Smooth muscle cell (in vitro differentiated cells): ENCODE measurements around the gene PACS1. TPM values are rescaled to one million over a fixed set of nuclear protein-coding genes. Genes with fewer than 3 reads are reported as not detected.
"Not testable (repeated sequence)": the region's sequence is repeated elsewhere in the genome, so short reads cannot be mapped to it uniquely, and the experiment has no call there.

Source experiments
- DNase-seq: peaks from one replicate; lab custom pipeline; 2025; ENCODE audit not compliant: unreplicated experiment; lab: John Stamatoyannopoulos, UW
- H2AFZ ChIP-seq: fragments of 200-600 bp; sonication (generic); 2 replicates; pipeline ENCODE4 v1.6.0; 2016; ENCODE audit warnings: antibody characterized with exemption, low read depth, mild to moderate bottlenecking
- H3F3A ChIP-seq: fragments of 200-600 bp; sonication (generic); 2 replicates; pipeline ENCODE4 v1.6.0; 2017; ENCODE audit warnings: antibody characterized with exemption, low read depth
- H3K27ac ChIP-seq: fragments of 200-600 bp; sonication (generic); 2 replicates; pipeline ENCODE4 v1.5.1; 2016; ENCODE audit warnings: low read depth, mild to moderate bottlenecking
- H3K27me3 ChIP-seq: fragments of 200-600 bp; sonication (generic); 2 replicates; pipeline ENCODE4 v1.6.1; 2016; ENCODE audit warnings: low read depth, mild to moderate bottlenecking
- H3K36me3 ChIP-seq: fragments of 200-600 bp; sonication (generic); 2 replicates; pipeline ENCODE4 v1.5.1; 2016; ENCODE audit warnings: low read depth
- H3K4me1 ChIP-seq: fragments of 200-600 bp; sonication (generic); 2 replicates; pipeline ENCODE4 v1.5.1; 2016; ENCODE audit warnings: low read depth
- H3K4me2 ChIP-seq: fragments of 200-600 bp; sonication (generic); 2 replicates; pipeline ENCODE4 v1.6.0; 2016; ENCODE audit warnings: mild to moderate bottlenecking
- H3K4me3 ChIP-seq: fragments of 200-600 bp; sonication (generic); 2 replicates; pipeline ENCODE4 v1.5.1; 2016; ENCODE audit warnings: mild to moderate bottlenecking
- H3K79me2 ChIP-seq: fragments of 200-600 bp; sonication (generic); 2 replicates; pipeline ENCODE4 v1.6.0; 2016; ENCODE audit warnings: low read depth, mild to moderate bottlenecking
- H3K9ac ChIP-seq: fragments of 200-600 bp; sonication (generic); 2 replicates; pipeline ENCODE4 v1.6.0; 2016; ENCODE audit warnings: low read depth
- H3K9me3 ChIP-seq: fragments of 200-600 bp; sonication (generic); replicated peaks from 2 replicates; pipeline ENCODE4 v1.5.1; 2016; ENCODE audit warnings: low read depth
- H4K20me1 ChIP-seq: fragments of 200-600 bp; sonication (generic); 2 replicates; pipeline ENCODE4 v1.6.0; 2016; ENCODE audit warnings: low read depth
- WGBS: methylation state at CpG from one replicate; pipeline ENCODE4 v1.1.7; 2016; ENCODE audit warnings: low lambda C conversion rate; 5-methylcytosine and 5-hydroxymethylcytosine counted together
- polyA plus RNA-seq: library from polyadenylated mRNA; unstranded; fragments of >200 nt; fragmentation: Nextera tagmentation; extraction: Ambion mirVana; gene quantifications from 2 replicates; pipeline ENCODE4 v1.2.1, GENCODE V29; 2016
- total RNA-seq: library from RNA; depleted of rRNA; stranded (reverse); fragments of >200 nt; gene quantifications from 2 replicates; pipeline ENCODE4 v1.2.3, GENCODE V29; 2014
- TF ChIP-seq, protein P1 (sequence below): fragments of 200-600 bp; sonication (generic); IDR thresholded peaks from 2 replicates; pipeline ENCODE4 v1.5.1; 2017; ENCODE audit warnings: borderline replicate concordance, mild to moderate bottlenecking, antibody characterized with exemption; ENCODE audit not compliant: insufficient read depth, poor library complexity, severe bottlenecking

PACS1 gene
- total and polyA plus RNA-seq, 2 experiments from 2014 or later, result 87.6 to 140 TPM

DNA sequence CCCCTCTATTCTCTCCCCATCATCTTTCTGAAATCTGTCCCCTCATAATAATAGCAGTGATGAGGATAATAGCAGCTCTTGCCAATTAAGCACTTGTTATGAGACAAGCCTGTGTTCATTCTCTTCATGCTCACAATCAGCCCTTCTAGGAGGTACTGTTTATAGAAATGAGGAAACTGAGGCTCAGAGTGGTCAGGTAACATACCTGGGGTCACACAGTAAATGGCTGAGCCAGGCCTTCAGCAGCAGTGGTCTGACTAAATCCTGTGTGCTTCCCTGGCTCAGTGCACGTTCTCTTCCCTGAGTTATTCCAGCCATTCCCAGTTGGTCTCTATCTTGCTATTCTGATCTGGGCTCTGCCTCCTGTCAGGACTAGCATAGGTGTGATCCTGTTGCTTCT lies 204.1 kb downstream of the PACS1 start:
- no peak overlapping the region for H3K4me2 ChIP-seq
- H3K27ac ChIP-seq, result no peak overlapping the region
- TF ChIP-seq, protein P1, sequence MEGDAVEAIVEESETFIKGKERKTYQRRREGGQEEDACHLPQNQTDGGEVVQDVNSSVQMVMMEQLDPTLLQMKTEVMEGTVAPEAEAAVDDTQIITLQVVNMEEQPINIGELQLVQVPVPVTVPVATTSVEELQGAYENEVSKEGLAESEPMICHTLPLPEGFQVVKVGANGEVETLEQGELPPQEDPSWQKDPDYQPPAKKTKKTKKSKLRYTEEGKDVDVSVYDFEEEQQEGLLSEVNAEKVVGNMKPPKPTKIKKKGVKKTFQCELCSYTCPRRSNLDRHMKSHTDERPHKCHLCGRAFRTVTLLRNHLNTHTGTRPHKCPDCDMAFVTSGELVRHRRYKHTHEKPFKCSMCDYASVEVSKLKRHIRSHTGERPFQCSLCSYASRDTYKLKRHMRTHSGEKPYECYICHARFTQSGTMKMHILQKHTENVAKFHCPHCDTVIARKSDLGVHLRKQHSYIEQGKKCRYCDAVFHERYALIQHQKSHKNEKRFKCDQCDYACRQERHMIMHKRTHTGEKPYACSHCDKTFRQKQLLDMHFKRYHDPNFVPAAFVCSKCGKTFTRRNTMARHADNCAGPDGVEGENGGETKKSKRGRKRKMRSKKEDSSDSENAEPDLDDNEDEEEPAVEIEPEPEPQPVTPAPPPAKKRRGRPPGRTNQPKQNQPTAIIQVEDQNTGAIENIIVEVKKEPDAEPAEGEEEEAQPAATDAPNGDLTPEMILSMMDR, result no peak
- no peak overlapping the region for H3K9ac ChIP-seq
- H3K27me3 ChIP-seq, result no peaks in the 10 kb centered on the region
- peaks cover 3% of the 10 kb centered on the region for H3K36me3 ChIP-seq
- no peak overlapping the region for H2AFZ ChIP-seq
- no peak overlapping the region for H3K4me3 ChIP-seq
- H4K20me1 ChIP-seq, result peaks cover 52% of the 10 kb centered on the region
- peaks cover 4% of the 10 kb centered on the region for H3K4me1 ChIP-seq
- no peaks in the 10 kb centered on the region for H3K9me3 ChIP-seq
- no peak for DNase-seq
- peaks cover 22% of the 10 kb centered on the region for H3K79me2 ChIP-seq
- 85% methylated on average over 1 of the region's 1 CpG for WGBS
- peaks cover 6% of the 10 kb centered on the region for H3F3A ChIP-seq

DNA sequence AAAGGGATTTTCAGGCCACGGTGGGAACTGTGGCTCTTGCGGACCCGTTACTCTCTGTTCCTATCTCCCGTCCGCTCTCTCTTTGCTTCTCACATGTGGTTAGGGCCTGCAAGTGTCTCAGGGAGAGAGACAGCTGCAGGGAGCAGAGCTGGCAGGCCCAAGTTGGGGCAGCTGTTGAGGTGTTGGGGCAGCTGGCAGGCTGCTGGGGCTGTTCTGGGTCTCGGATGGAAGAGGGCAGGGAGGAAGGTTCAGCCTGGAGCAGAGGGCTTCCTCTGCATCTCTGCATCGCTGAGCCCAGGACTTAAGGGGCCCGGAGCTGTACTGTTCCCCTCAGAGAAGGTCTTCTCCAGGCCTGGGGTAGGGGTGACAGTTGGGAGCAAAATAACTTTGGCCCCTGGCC lies 205.3 kb downstream of the PACS1 start:
- Histone ChIP-seq H4K20me1 (peaks cover 43% of the 10 kb centered on the region), H3K4me2 (no peak overlapping the region), H3K27ac (no peak overlapping the region), H3K9me3 (no peaks in the 10 kb centered on the region), H3K4me3 (no peak overlapping the region), H2AFZ (no peak overlapping the region), H3F3A (peaks cover 6% of the 10 kb centered on the region), H3K27me3 (no peaks in the 10 kb centered on the region), H3K4me1 (no peaks in the 10 kb centered on the region), H3K36me3 (peaks cover 3% of the 10 kb centered on the region), H3K9ac (no peak overlapping the region), H3K79me2 (peaks cover 10% of the 10 kb centered on the region)
- no peak for DNase-seq
- WGBS, result 94% methylated on average over 8 of the region's 8 CpGs
- TF ChIP-seq, protein P1, result no peak

DNA sequence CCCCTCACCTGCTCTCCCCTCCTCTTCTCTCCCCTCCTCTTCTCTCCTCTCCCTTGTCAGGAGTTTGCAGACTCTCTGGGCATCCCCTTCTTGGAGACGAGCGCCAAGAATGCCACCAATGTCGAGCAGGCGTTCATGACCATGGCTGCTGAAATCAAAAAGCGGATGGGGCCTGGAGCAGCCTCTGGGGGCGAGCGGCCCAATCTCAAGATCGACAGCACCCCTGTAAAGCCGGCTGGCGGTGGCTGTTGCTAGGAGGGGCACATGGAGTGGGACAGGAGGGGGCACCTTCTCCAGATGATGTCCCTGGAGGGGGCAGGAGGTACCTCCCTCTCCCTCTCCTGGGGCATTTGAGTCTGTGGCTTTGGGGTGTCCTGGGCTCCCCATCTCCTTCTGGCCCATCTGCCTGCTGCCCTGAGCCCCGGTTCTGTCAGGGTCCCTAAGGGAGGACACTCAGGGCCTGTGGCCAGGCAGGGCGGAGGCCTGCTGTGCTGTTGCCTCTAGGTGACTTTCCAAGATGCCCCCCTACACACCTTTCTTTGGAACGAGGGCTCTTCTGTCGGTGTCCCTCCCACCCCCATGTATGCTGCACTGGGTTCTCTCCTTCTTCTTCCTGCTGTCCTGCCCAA lies 206.0 kb downstream of the PACS1 start:
- TF ChIP-seq, protein P1, result no peak
- WGBS, result 96% methylated on average over 14 of the region's 14 CpGs
- Histone ChIP-seq H3K9ac (no peak overlapping the region), H3K4me3 (no peak overlapping the region), H3K4me2 (no peak overlapping the region), H4K20me1 (peaks cover 36% of the 10 kb centered on the region), H3K79me2 (peaks cover 5% of the 10 kb centered on the region), H3K27me3 (no peaks in the 10 kb centered on the region), H3K27ac (no peak overlapping the region), H2AFZ (no peak overlapping the region), H3K9me3 (no peaks in the 10 kb centered on the region), H3K36me3 (peaks cover 3% of the 10 kb centered on the region), H3K4me1 (no peaks in the 10 kb centered on the region), H3F3A (peaks cover 6% of the 10 kb centered on the region)
- DNase-seq, result no peak

DNA sequence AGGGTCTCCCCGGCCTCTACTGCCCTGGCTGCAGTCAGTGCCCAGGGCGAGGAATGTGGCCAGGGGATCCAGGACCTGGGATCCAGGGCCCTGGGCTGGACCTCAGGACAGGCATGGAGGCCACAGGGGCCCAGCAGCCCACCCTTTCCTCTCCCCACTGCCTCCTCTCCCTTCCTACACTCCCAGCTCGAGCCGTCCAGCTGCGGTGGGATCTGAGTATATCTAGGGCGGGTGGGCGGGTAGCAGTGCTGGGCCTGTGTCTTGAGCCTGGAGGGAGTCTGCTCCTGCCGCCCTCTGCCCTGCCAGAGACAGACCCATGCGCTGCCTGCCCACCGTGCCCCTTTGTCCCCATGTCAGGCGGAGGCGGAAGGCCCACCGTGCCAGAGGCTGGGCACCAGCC lies 206.5 kb downstream of the PACS1 start:
- H3K36me3 ChIP-seq, H3K9ac ChIP-seq, H3K79me2 ChIP-seq: not testable (repeated sequence)

DNA sequence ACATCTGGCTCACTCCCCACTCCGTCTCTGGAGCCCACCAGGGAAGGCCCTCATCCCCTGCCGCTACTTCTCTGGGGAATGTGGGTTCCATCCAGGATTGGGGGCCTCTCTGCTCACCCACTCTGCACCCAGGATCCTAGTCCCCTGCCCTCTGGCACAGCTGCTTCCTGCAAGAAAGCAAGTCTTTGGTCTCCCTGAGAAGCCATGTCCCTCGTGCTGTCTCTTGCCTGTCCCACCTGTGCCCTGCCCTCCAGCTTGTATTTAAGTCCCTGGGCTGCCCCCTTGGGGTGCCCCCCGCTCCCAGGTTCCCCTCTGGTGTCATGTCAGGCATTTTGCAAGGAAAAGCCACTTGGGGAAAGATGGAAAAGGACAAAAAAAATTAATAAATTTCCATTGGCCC lies 207.0 kb downstream of the PACS1 start:
- H3K36me3 ChIP-seq, H3K27me3 ChIP-seq, H3K9ac ChIP-seq, H3K4me2 ChIP-seq, H3K27ac ChIP-seq, H2AFZ ChIP-seq, H3K9me3 ChIP-seq, H3F3A ChIP-seq, DNase-seq, H3K4me3 ChIP-seq, H3K79me2 ChIP-seq, H3K4me1 ChIP-seq: not testable (repeated sequence)
- H4K20me1 ChIP-seq, result peaks cover 31% of the 10 kb centered on the region
- WGBS, result 78% methylated on average over 4 of the region's 4 CpGs

More for the DNA sequence above, 206.5 kb downstream of the PACS1 start:
- not testable (repeated sequence) for H3K27me3 ChIP-seq, H3K27ac ChIP-seq, H3K4me2 ChIP-seq, H3F3A ChIP-seq, H3K4me1 ChIP-seq, H3K4me3 ChIP-seq, H2AFZ ChIP-seq, H3K9me3 ChIP-seq, DNase-seq
- peaks cover 31% of the 10 kb centered on the region for H4K20me1 ChIP-seq
- 79% methylated on average over 10 of the region's 13 CpGs for WGBS
